HepG2 (cell line): ENCODE results near the gene VRK3. TPM values are rescaled to one million over a fixed set of nuclear protein-coding genes. Genes with fewer than 3 reads are reported as not detected.

Experiments used
- ARNT2 ChIP-seq: sonication (generic); formaldehyde crosslinking; IDR thresholded peaks from 2 replicates; pipeline ENCODE4 v1.8.0; 2022; ENCODE audit warnings: mild to moderate bottlenecking, low read depth, missing genetic modification reagents, moderate library complexity
- HES4 ChIP-seq: sonication (generic); formaldehyde crosslinking; IDR thresholded peaks from 2 replicates; pipeline ENCODE4 v1.9.0; 2021; ENCODE audit warnings: mild to moderate bottlenecking, missing genetic modification reagents, borderline replicate concordance
- KAT2B ChIP-seq: fragments of 150-350 bp; IDR thresholded peaks from 2 replicates; pipeline ENCODE4 v1.6.1; 2014; ENCODE audit warnings: low read depth, low read length, borderline replicate concordance
- LBX2 ChIP-seq: sonication (generic); formaldehyde crosslinking; IDR thresholded peaks from 2 replicates; pipeline ENCODE4 v1.5.0; 2020; ENCODE audit warnings: missing genetic modification reagents, mild to moderate bottlenecking, borderline replicate concordance
- NCOR1 ChIP-seq: fragments of 200-600 bp; sonication (generic); IDR thresholded peaks from 2 replicates; pipeline ENCODE4 v1.7.0; 2017; ENCODE audit warnings: antibody characterized with exemption, low read length, borderline replicate concordance
- SALL2 ChIP-seq: sonication (generic); formaldehyde crosslinking; IDR thresholded peaks from 2 replicates; pipeline ENCODE4 v1.8.1; 2023; ENCODE audit warnings: mild to moderate bottlenecking, missing genetic modification reagents, inconsistent platforms
- SMAD1 ChIP-seq: sonication (generic); formaldehyde crosslinking; IDR thresholded peaks from 2 replicates; pipeline ENCODE4 v1.4.0; 2020; ENCODE audit warnings: missing genetic modification reagents, low read depth, mild to moderate bottlenecking, borderline replicate concordance
- ZBTB10 ChIP-seq: sonication (generic); formaldehyde crosslinking; IDR thresholded peaks from 2 replicates; pipeline ENCODE4 v1.4.0; 2020; ENCODE audit warnings: missing genetic modification reagents, borderline replicate concordance
- ZNF20 ChIP-seq: sonication (generic); formaldehyde crosslinking; IDR thresholded peaks from 2 replicates; pipeline ENCODE4 v1.4.0; 2020; ENCODE audit warnings: mild to moderate bottlenecking, moderate library complexity, missing genetic modification reagents
- ZNF329 ChIP-seq: sonication (generic); formaldehyde crosslinking; IDR thresholded peaks from 2 replicates; pipeline ENCODE4 v1.9.0; 2021; ENCODE audit warnings: low read depth, mild to moderate bottlenecking, missing genetic modification reagents
- ZNF333 ChIP-seq: sonication (generic); formaldehyde crosslinking; IDR thresholded peaks from 2 replicates; pipeline ENCODE4 v1.4.0; 2020; ENCODE audit warnings: mild to moderate bottlenecking, missing genetic modification reagents, borderline replicate concordance
- ZNF501 ChIP-seq: sonication (generic); formaldehyde crosslinking; IDR thresholded peaks from 2 replicates; pipeline ENCODE4 v1.5.1; 2020; ENCODE audit warnings: mild to moderate bottlenecking, moderate library complexity, missing genetic modification reagents
- ZNF510 ChIP-seq: sonication (generic); formaldehyde crosslinking; IDR thresholded peaks from 2 replicates; pipeline ENCODE4 v1.4.0; 2020; ENCODE audit warnings: low read depth, mild to moderate bottlenecking, missing genetic modification reagents
- ZNF580 ChIP-seq: IDR thresholded peaks from 2 replicates; pipeline ENCODE4 v1.6.1; 2016; ENCODE audit warnings: low read depth, borderline replicate concordance
- ZNF609 ChIP-seq: sonication (generic); formaldehyde crosslinking; IDR thresholded peaks from 2 replicates; pipeline ENCODE4 v1.4.0; 2020; ENCODE audit warnings: mild to moderate bottlenecking, missing genetic modification reagents, borderline replicate concordance
- ZNF674 ChIP-seq: sonication (generic); formaldehyde crosslinking; IDR thresholded peaks from 2 replicates; pipeline ENCODE4 v1.5.0; 2020; ENCODE audit warnings: low read depth, mild to moderate bottlenecking, missing genetic modification reagents
- ZNF891 ChIP-seq: sonication (generic); formaldehyde crosslinking; IDR thresholded peaks from 2 replicates; pipeline ENCODE4 v1.5.0; 2020; ENCODE audit warnings: mild to moderate bottlenecking, missing genetic modification reagents
- ZSCAN29 ChIP-seq: sonication (generic); formaldehyde crosslinking; conservative IDR thresholded peaks from 2 replicates; pipeline ENCODE4 v1.4.0; 2020; ENCODE audit warnings: mild to moderate bottlenecking, missing genetic modification reagents
- polyA plus RNA-seq, 8 experiments: library from polyadenylated mRNA; depleted of rRNA in 3 of 8; stranded (reverse) in 7 of 8; unstranded in 1 of 8; fragments of >200 nt; fragmentation: Illumina TruSeq in 4 of 8; extraction: Trizol in 4 of 8; gene quantifications; 2 replicates each; pipeline versions ENCODE4 v1.2.1 to v1.2.3, GENCODE V29; 2011 to 2016; ENCODE audit warnings: low read depth in 4 of 8, missing spikeins in 1 of 8, mixed read lengths in 1 of 8; ENCODE audit not compliant: insufficient read depth in 1 of 8
- total RNA-seq, 5 experiments: library from RNA; depleted of rRNA; stranded (reverse); fragments of >200 nt; fragmentation: Illumina TruSeq; extraction: Trizol; gene quantifications; 2 replicates each; pipeline ENCODE4 v1.2.3, GENCODE V29; 2016; ENCODE audit warnings: low read depth in 1 of 5

VRK3 gene
- total and polyA plus RNA-seq, 2 of the 13 experiments (the other 11 are each of a cell fraction or from before 2014, with no cell fraction given): 23.8 to 28.3 TPM

GRCh38 chr19:49929611-49930482, 95.3 kb downstream of the VRK3 start (continued):
- TF ChIP-seq LBX2 (CRISPR knock-in tag) (no peak; the same call in 1 of the 2 replicates), NCOR1 (no peak), ZBTB10 (CRISPR knock-in tag) (peak; percentile 80), SMAD1 (CRISPR knock-in tag) (0 out of 2 replicates have a peak, but pooled peaks have one; percentile 50), ZNF333 (CRISPR knock-in tag) (no peak), KAT2B (no peak), ZNF891 (CRISPR knock-in tag) (no peak), HES4 (CRISPR knock-in tag) (peak; percentile 47; the same call in 1 of the 2 replicates), ZNF609 (peak; percentile 60; the same call in 1 of the 2 replicates), ZNF580 (CRISPR knock-in tag) (peak; percentile 71; the same call in 1 of the 2 replicates), ARNT2 (CRISPR knock-in tag) (peak; percentile 79), ZNF501 (peak; percentile 92), ZNF329 (no peak; the same call in 1 of the 2 replicates), ZSCAN29 (CRISPR knock-in tag) (no peak), ZNF20 (CRISPR knock-in tag) (no peak), ZNF674 (CRISPR knock-in tag) (no peak; the same call in 1 of the 2 replicates), SALL2 (peak; percentile 82; the same call in 1 of the 2 replicates), ZNF510 (0 out of 2 replicates have a peak, but pooled peaks have one; percentile 17)
